GM08714 (cell line): ENCODE measurements around the gene UNC5C.

Experiments used
- H3K4me3 ChIP-seq: fragments of 200-500 bp; sonication (Bioruptor generic); 2 replicates; pipeline ENCODE4 v1.5.1; 2014; ENCODE audit warnings: mild to moderate bottlenecking, low read length, inconsistent platforms
- ZNF274 ChIP-seq: IDR thresholded peaks from 2 replicates; pipeline ENCODE4 v1.6.1; 2012; ENCODE audit warnings: mild to moderate bottlenecking, low read depth, low read length

Gene UNC5C

DNA sequence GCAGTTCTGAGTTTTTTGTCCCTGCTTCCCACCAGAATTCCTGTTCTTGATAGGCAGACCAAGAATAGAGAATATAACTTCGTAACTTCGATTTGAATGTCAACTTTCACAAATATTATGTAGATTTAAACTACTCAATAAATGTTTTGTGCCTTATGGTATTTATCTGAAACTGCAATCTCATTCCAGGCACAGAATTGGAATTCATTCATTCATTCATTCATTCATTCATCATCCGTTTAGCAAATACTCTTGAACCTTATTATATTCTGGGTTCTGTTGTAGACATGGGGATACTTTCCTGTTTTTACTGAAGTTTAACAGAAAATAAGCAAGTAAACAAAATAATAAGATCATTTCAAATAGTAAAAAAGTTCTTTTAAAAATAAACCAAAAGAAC lies 324.4 kb downstream of the UNC5C start:
- H3K4me3 ChIP-seq = no peak overlapping the region
- no peak for TF ChIP-seq ZNF274

DNA sequence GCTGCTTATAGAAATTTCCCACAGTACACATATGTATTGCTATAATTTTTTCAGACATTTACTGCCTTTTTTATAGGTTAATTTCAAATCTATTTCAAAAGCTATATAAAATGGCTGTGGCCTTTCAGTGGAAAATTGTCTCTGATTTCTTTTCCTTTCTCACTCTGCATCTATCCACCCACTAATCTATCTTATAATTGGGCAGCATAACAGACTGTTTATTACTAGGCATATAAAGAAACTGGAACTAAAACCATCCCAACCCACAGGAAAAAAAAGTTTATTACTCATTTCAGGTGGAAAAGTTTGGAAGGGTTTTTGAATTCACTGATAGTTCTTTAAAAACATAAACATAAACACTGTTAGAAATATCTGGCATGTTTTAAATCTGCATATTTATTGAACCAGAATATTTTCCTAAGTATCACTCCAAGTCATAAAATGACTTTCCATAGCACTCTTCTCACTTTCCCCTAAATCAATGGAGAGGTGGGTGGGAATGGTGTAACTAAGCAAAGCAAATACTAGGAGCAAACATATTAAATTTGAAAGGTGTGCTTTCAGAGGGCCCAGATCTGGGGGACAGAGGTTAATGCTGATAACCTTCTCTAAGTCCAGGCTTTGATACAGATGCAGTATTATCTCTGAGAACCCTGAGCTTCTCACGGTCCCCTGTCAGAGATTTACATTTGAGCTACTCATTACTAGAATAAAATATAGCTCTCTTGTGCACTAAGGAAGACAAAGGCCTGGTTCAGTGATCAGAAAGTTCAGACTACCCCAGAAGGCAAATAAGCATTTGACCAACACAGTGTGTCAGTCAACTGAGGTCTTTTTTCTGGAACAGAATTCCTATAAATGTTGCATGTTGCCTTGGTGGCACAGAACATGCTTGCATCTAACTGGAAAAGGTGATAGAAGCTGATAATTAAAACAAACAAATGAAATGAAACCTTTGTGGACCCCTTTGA lies 328.3 kb downstream of the UNC5C start:
- no peak for TF ChIP-seq ZNF274
- H3K4me3 ChIP-seq = no peak overlapping the region

DNA sequence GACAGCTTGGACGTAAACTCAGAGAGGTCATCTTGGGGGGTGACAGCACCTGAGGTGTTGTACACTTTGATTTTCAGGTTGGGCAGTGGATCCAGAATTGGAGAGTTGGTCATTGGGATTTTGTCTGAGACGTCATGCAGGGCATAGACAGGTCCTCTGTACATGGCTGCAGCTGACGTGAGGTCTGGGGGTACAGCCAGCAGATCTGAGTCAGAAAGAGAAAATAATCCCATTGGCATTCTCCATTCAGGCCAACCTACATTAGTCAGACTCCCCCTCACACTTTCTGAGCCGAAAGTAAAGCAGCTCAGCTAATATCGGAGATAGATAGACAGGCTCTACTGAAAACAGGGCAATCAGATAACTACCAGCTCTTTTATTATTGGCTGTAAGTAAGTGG lies 329.7 kb downstream of the UNC5C start:
- no peak overlapping the region for H3K4me3 ChIP-seq
- TF ChIP-seq ZNF274 = no peak

DNA sequence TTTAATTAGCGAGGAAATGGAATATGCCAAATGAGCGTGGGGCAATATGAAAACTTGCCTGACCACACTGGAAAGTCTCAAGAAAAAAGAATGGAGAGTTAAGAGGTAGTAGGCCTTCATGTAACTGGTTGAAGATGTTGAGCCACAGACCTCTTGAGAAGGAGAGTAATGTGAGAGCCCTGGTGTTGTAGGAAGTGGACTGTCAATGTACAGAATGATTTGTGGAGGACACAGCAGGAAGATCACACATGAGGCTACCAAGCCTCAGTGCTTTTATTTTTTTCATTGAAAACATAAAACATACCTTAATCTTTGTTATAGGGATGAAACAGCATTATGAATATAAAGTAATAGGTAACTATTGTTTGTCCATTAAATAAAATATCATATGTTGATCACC lies 331.6 kb downstream of the UNC5C start:
- H3K4me3 ChIP-seq = no peak overlapping the region
- no peak for TF ChIP-seq ZNF274

DNA sequence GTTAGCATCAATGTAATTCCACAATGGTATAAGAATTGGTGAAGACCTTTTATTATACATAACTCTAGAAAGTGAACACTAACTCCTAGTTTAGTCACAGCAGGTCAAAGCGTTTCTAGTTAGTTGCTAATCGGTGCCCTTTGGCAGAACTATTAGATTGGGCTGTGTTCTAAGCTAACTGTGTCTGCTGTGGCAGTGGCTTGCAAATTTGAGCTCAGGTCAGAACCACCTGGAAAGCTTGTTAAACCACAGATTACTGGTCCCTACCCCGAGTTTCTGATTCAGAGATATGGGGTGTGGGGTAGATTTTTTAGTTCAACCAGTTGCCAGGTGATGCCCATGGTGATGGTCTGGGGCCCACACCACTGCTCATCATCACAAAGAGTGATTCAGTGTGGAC lies 332.1 kb downstream of the UNC5C start:
- no peak overlapping the region for H3K4me3 ChIP-seq
- TF ChIP-seq ZNF274 = no peak

DNA sequence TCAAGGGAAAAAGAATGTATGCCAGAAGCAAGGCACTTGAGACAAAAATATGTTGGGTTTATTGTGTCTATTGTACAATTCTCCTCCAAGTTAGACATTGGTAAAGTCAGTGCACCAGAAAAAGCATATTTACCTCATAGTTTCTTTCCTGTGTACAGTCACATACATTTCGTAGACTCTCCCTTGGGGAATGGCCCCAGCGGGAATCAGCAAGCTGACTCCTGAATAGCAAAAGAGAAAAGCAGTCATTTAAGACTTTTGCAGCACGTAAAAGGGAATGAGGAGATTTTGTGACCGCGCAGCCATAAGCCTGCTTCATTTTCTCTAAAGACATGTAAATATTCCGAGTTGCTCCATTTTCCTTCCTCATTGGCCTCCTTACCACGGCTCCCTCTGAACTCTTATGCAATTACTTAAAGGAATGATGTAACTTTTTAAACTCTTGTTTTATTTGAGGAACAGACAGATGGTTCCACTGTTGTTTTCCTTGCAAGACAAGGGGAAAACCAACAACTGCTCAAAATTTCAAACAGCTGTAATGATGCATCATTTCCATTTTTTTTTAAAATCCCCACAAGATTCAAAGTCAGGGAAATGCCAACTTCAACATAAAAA lies 332.7 kb downstream of the UNC5C start:
- no peak overlapping the region for H3K4me3 ChIP-seq
- no peak for TF ChIP-seq ZNF274

DNA sequence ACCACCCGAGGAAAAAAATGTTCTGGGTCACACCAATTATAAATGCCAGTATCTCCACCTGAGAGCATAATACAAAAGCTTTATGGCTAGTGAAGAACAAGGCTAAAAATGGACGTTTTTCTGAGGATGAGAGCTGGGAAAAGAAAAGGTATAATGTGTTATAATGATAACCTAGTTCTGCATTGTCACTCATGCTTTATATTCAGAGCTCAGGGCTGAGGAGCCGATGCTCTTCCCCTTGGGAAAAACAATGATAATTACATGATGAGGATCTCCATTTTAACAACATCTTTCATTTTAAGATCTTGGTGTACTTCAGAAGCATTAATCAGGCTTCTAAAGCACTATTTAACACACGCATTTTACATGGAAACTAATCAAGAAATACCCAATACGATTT lies 333.7 kb downstream of the UNC5C start:
- no peak overlapping the region for H3K4me3 ChIP-seq
- TF ChIP-seq ZNF274 = no peak

DNA sequence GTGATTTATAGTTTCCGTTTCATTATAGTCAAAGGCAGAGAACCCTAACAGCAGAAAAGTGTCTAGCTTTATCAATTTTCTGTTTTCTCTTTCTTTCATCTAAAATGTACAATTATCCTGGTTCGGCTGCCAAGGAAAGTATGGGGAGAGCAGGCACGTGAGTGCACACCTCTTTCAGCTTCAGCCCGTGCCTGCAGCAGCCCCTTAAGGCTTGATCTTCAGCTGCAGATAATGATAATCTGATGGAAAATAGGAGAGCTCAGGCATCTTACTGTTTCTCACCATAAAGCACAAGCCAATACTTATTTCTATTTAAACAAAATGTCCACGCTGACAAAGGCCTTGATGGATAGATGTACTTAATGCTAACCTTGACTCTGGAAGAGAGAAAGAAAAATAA lies 334.4 kb downstream of the UNC5C start:
- no peak overlapping the region for H3K4me3 ChIP-seq
- no peak for TF ChIP-seq ZNF274

DNA sequence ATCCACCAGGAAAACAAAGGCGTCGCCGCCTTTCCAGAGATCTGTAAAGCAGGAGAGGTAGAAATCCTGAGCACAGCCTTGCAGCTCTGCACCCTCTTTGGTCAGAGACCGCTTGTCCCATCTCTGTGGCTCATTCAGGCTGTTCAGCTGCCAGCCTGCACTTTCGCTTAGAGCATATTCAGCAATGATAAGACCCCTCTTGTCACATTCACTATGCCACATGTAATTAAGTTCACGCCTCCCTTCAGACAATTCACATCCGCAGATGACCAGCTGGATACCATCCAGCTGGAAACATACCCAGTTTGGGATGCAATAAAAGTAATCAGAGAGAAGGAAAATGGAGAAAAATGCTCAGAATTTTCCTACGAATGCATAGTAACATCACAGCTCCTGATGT lies 335.4 kb downstream of the UNC5C start:
- TF ChIP-seq ZNF274 = no peak
- no peak overlapping the region for H3K4me3 ChIP-seq

DNA sequence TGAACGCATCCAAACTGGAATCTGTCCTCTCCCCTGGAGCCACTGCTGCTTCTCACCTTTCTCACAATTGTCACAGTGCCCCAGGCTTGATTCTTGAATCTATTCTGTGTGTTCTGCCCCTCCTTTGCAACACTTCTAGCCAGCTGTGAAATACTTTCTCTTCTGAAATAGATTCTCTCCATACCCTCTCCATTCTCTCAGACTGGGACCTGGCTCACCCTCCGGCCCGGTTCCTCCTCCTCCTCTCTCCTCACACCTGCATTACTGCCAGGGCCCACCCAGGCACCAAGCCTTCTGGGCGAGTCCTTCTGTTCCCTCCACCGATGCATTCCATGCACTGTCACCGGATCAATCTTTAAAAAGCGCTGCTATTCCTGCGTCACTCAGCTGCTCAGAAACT lies 336.1 kb downstream of the UNC5C start:
- TF ChIP-seq ZNF274 = no peak
- H3K4me3 ChIP-seq = no peak overlapping the region

DNA sequence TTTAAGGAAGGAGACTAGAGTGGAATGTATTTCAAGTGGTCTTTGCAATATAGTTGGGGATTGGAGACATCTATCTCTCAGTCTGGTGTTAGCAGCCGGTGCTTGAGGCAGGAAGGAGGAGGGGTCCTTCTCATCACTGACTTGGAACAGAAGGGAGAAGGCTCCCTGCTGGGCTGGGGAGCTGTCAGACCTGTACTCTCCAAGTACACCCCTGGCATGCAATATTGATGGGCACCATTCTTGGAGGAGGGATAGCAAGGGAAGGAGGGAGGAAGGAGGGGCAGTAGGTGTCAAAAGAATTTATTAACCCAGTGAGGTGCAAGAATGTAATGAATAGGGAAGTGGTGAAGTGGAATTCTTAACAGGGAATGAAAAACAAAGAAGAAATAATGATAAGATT lies 338.8 kb downstream of the UNC5C start:
- no peak for TF ChIP-seq ZNF274
- no peak overlapping the region for H3K4me3 ChIP-seq

DNA sequence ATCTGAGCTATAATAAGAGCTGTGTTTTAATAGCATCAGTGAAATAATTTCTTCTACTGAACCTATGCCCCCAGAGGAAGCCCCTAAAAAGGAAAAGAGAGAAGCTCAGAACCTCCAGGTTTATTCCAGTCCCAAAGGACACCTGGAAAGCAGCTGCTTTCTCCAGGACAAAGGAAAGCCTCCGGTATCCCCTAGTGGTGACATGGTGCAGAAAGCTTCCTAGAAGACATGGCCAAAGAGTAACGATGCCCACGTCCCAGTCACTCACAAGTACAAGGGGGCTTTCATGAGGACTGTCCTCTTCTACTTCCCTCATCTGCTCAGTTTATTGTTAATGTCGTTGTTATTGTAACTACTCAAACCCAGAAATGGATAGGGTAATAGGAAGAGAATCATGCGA lies 343.9 kb downstream of the UNC5C start:
- no peak for TF ChIP-seq ZNF274
- H3K4me3 ChIP-seq = no peak overlapping the region

DNA sequence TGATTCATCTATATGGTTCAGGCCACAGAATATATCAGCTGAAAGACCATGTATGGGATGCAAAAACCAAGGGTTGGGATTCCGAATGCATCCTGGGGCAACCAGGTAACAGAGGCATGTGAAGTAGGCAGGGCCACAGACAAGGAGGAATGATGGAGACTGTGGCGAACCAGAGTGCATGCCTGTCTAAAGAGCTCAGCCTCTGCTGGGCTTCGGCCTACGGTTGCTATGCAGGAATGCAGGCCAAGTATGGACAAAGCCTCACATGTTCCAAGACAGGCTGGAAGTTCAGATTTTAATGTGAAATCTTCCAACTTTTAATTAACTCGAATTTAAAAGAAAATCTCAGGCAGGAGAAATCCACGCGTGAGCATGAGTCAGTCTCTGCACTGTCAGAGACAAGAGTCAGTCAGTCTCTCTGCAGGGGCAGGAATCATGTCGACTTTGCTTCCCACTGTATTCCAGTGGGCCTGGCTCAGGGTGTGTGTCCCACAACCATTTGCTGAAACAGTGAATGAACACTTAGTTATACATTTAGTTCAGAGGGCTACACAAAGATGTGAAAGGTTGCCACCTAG lies 344.4 kb downstream of the UNC5C start:
- TF ChIP-seq ZNF274 = no peak

DNA sequence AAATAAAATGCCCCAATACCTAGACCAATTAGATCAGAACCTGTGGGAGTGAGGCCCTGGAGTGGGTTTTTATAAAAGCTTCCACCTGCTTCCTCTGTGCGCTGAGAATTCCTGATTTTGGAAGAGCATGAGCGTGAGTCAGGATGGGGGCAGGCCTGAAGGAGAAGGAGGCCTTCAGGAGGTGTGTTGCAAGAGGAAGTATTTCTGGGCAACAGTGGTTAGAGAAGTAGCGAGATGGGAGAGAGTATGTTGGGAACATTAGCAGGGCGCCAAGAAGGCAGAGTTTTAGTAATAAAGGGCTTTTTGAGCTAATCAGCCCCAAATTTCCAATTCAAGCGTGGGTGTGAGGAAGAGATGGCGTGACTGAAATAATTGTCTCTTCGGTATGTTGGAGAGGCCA lies 349.8 kb downstream of the UNC5C start:
- no peak for TF ChIP-seq ZNF274
- no peak overlapping the region for H3K4me3 ChIP-seq

More for the DNA sequence above, 344.4 kb downstream of the UNC5C start:
- no peak overlapping the region for H3K4me3 ChIP-seq

DNA sequence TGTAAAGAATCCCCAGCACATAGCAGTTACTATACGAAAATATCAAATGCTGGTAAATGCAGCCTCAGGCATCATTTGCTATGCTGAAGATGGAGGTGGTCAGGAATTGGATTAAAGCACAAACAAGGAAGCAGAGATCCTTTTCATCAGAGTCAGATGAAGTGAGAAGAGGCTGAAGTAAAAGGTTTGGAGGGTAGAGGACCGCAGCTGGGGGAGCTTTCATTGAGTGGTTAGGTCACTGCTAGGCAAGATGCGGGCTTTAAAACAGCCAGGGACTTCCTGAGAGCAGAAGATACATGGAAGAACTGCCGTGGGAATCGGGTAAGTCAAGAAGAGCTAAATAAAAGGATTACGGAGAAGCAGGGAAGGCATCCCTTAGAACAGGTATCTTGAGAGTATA lies 351.4 kb downstream of the UNC5C start:
- no peak for TF ChIP-seq ZNF274
- H3K4me3 ChIP-seq = no peak overlapping the region
